ENCODE data around the gene DIAPH3.
"Not testable (repeated sequence)": the region's sequence is repeated elsewhere in the genome, so short reads cannot be mapped to it uniquely, and the experiment has no call there.

DIAPH3 gene

GRCh38 chr13:60163478-60164233, at the start of gene DIAPH3:
DIAPH3 (minus strand) TSS chr13:60163928; CDS start chr13:60163766, 162 bp downstream.
- peak; percentile 84 for DNase-seq (ENCODE audit: low read depth, low spot score)

GRCh38 chr13:60213236-60213744, 49.6 kb upstream of the DIAPH3 start:
- no peak for DNase-seq (ENCODE audit: low read depth, low spot score)

- no peak for DNase-seq (ENCODE audit: low read depth, low spot score)
Observed at GRCh38 chr13:60211548-60211947, 47.8 kb upstream of the DIAPH3 start.

- DNase-seq (ENCODE audit: low read depth, low spot score) = no peak
Observed at GRCh38 chr13:60210510-60211330, 47.0 kb upstream of the DIAPH3 start.

GRCh38 chr13:60205499-60205898, 41.8 kb upstream of the DIAPH3 start:
- DNase-seq (ENCODE audit: low read depth, low spot score) = not testable (repeated sequence)

GRCh38 chr13:60201286-60201685, 37.6 kb upstream of the DIAPH3 start:
- no peak for DNase-seq (ENCODE audit: low read depth, low spot score)

GRCh38 chr13:60195893-60196292, 32.2 kb upstream of the DIAPH3 start:
- DNase-seq (ENCODE audit: low read depth, low spot score) = not testable (repeated sequence)

GRCh38 chr13:60182907-60183306, 19.2 kb upstream of the DIAPH3 start:
- no peak for DNase-seq (ENCODE audit: low read depth, low spot score)

GRCh38 chr13:60178327-60178726, 14.6 kb upstream of the DIAPH3 start:
- DNase-seq (ENCODE audit: low read depth, low spot score) = no peak

- no peak for DNase-seq (ENCODE audit: low read depth, low spot score)
Observed at GRCh38 chr13:60175571-60175970, 11.8 kb upstream of the DIAPH3 start.

- no peak for DNase-seq (ENCODE audit: low read depth, low spot score)
Observed at GRCh38 chr13:60174113-60174512, 10.4 kb upstream of the DIAPH3 start.

- DNase-seq (ENCODE audit: low read depth, low spot score) = no peak
Observed at GRCh38 chr13:60172111-60172510, 8.4 kb upstream of the DIAPH3 start.

GRCh38 chr13:60170414-60170813, 6.7 kb upstream of the DIAPH3 start:
- no peak for DNase-seq (ENCODE audit: low read depth, low spot score)

- DNase-seq (ENCODE audit: low read depth, low spot score) = no peak
Observed at GRCh38 chr13:60169239-60170031, 5.7 kb upstream of the DIAPH3 start.

- DNase-seq (ENCODE audit: low read depth, low spot score) = no peak
Observed at GRCh38 chr13:60167121-60167520, 3.4 kb upstream of the DIAPH3 start.

GRCh38 chr13:60165391-60166099, 1.8 kb upstream of the DIAPH3 start:
- DNase-seq (ENCODE audit: low read depth, low spot score) = no peak

GRCh38 chr13:60164234-60164889, 634 bp upstream of the DIAPH3 start:
- no peak for DNase-seq (ENCODE audit: low read depth, low spot score)

- no peak for DNase-seq (ENCODE audit: low read depth, low spot score)
Observed at GRCh38 chr13:60162096-60162495, 1.6 kb downstream of the DIAPH3 start.

- DNase-seq (ENCODE audit: low read depth, low spot score) = no peak
Observed at GRCh38 chr13:60158321-60158801, 5.4 kb downstream of the DIAPH3 start.

GRCh38 chr13:60155978-60156377, 7.8 kb downstream of the DIAPH3 start:
- DNase-seq (ENCODE audit: low read depth, low spot score) = no peak

All from smooth muscle cell of the brain vasculature (primary cell).